Endothelial cell of umbilical vein (primary cell): ENCODE measurements around the gene OCIAD2.

Experiments used
- CTCF ChIP-seq, 2 donors: IDR thresholded peaks; 1 replicate in 1 of 2; 2 replicates in 1 of 2; pipeline ENCODE4 v1.5.1; 2011; ENCODE audit warnings: low read length in 2 of 2, mild to moderate bottlenecking in 2 of 2, moderate library complexity in 2 of 2, control low read depth in 1 of 2, inconsistent platforms in 1 of 2, low read depth in 1 of 2; ENCODE audit not compliant: insufficient read depth in 1 of 2; ENCODE audit errors: extremely low read depth in 1 of 2
- JUN ChIP-seq: IDR thresholded peaks from 2 replicates; pipeline ENCODE4 v1.6.1; 2011; ENCODE audit warnings: borderline replicate concordance, low read depth; ENCODE audit not compliant: insufficient read length, insufficient read depth
- MYC ChIP-seq: IDR thresholded peaks from one replicate; pipeline ENCODE4 v1.6.1; 2011; ENCODE audit warnings: mild to moderate bottlenecking, low read depth, low read length
- POLR2A ChIP-seq: IDR thresholded peaks from 2 replicates; pipeline ENCODE4 v1.6.1; 2012; ENCODE audit warnings: low read depth, mild to moderate bottlenecking, control low read depth, low read length
- TF ChIP-seq, protein P1 (sequence below): IDR thresholded peaks from 2 replicates; pipeline ENCODE4 v1.6.1; 2011; ENCODE audit not compliant: insufficient read depth, insufficient read length

DNA sequence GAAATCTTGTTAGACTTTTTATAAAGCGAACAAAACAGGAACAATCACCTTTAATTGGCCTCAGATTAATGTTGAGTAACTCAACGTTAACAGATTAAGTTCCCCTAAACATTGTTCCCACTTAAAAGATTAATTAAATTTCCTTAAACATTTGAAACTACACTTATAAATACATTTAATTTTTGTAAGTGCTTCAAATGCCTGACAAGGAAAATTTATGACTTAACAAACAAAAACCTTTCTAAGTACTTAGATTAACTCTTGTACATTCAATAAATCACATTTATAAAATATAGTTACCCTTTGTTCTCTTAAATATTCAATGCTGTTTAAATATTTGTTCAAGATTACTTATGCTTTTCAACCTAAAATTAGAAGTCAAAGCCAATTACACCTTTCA, 39.4 kb upstream of the OCIAD2 start:
- no peak for TF ChIP-seq CTCF (IDR thresholded peaks at IDR 0.05; ENCODE audit: extremely low read depth in 1 of 2, insufficient read depth in 1 of 2, low read depth in 1 of 2, low read length in 2 of 2)
- TF ChIP-seq MYC, result no peak
- TF ChIP-seq, protein P1, sequence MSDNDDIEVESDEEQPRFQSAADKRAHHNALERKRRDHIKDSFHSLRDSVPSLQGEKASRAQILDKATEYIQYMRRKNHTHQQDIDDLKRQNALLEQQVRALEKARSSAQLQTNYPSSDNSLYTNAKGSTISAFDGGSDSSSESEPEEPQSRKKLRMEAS, result no peak
- TF ChIP-seq POLR2A, result no peak
- TF ChIP-seq JUN, result no peak
